Measurements from ENCODE around the gene CNDP2.

CNDP2 gene

GRCh38 chr18:74534981-74535649, 39.0 kb downstream of the CNDP2 start:
- Histone ChIP-seq H3K27ac (ENCODE audit: low read depth, low read length) (no peak overlapping the region), H3K27me3 (ENCODE audit: insufficient read depth, low read length) (peaks cover 74% of the 10 kb centered on the region), H3K4me3 (ENCODE audit: low read depth, low read length) (no peak overlapping the region), H3K36me3 (ENCODE audit: insufficient read depth, low read length) (no peaks in the 10 kb centered on the region), H3K79me2 (ENCODE audit: control insufficient read depth, insufficient read depth, low read length, unreplicated experiment) (no peaks in the 10 kb centered on the region), H2AFZ (ENCODE audit: low read length, unreplicated experiment) (no peak overlapping the region), H3K4me1 (ENCODE audit: control insufficient read depth, insufficient read depth, low read length, unreplicated experiment) (no peaks in the 10 kb centered on the region)

GRCh38 chr18:74539289-74539688, 43.1 kb downstream of the CNDP2 start:
- no peaks in the 10 kb centered on the region for H3K79me2 ChIP-seq (ENCODE audit: control insufficient read depth, insufficient read depth, low read length, unreplicated experiment)
- H3K4me1 ChIP-seq (ENCODE audit: control insufficient read depth, insufficient read depth, low read length, unreplicated experiment): no peaks in the 10 kb centered on the region
- H3K27ac ChIP-seq (ENCODE audit: low read depth, low read length): no peak overlapping the region
- no peak overlapping the region for H3K4me3 ChIP-seq (ENCODE audit: low read depth, low read length)
- no peaks in the 10 kb centered on the region for H3K36me3 ChIP-seq (ENCODE audit: insufficient read depth, low read length)
- no peak overlapping the region for H2AFZ ChIP-seq (ENCODE audit: low read length, unreplicated experiment)
- peaks cover 55% of the 10 kb centered on the region for H3K27me3 ChIP-seq (ENCODE audit: insufficient read depth, low read length)

- Histone ChIP-seq H2AFZ (ENCODE audit: low read length, unreplicated experiment) (no peak overlapping the region), H3K27ac (ENCODE audit: low read depth, low read length) (no peak overlapping the region), H3K4me3 (ENCODE audit: low read depth, low read length) (no peak overlapping the region), H3K36me3 (ENCODE audit: insufficient read depth, low read length) (no peaks in the 10 kb centered on the region), H3K79me2 (ENCODE audit: control insufficient read depth, insufficient read depth, low read length, unreplicated experiment) (no peaks in the 10 kb centered on the region), H3K27me3 (ENCODE audit: insufficient read depth, low read length) (peaks cover 43% of the 10 kb centered on the region), H3K4me1 (ENCODE audit: control insufficient read depth, insufficient read depth, low read length, unreplicated experiment) (no peaks in the 10 kb centered on the region)
These were observed 44.7 kb downstream of the CNDP2 start for GRCh38 chr18:74540652-74541421.

- no peak overlapping the region for H3K4me3 ChIP-seq (ENCODE audit: low read depth, low read length)
- no peak overlapping the region for H2AFZ ChIP-seq (ENCODE audit: low read length, unreplicated experiment)
- no peak overlapping the region for H3K27ac ChIP-seq (ENCODE audit: low read depth, low read length)
- peaks cover 38% of the 10 kb centered on the region for H3K27me3 ChIP-seq (ENCODE audit: insufficient read depth, low read length)
- H3K79me2 ChIP-seq (ENCODE audit: control insufficient read depth, insufficient read depth, low read length, unreplicated experiment): no peaks in the 10 kb centered on the region
- H3K36me3 ChIP-seq (ENCODE audit: insufficient read depth, low read length): no peaks in the 10 kb centered on the region
- peaks cover 7% of the 10 kb centered on the region for H3K4me1 ChIP-seq (ENCODE audit: control insufficient read depth, insufficient read depth, low read length, unreplicated experiment)
These were observed 45.8 kb downstream of the CNDP2 start for GRCh38 chr18:74541703-74542555.

- H3K79me2 ChIP-seq (ENCODE audit: control insufficient read depth, insufficient read depth, low read length, unreplicated experiment): no peaks in the 10 kb centered on the region
- peaks cover 14% of the 10 kb centered on the region for H3K4me1 ChIP-seq (ENCODE audit: control insufficient read depth, insufficient read depth, low read length, unreplicated experiment)
- H2AFZ ChIP-seq (ENCODE audit: low read length, unreplicated experiment): no peak overlapping the region
- no peak overlapping the region for H3K4me3 ChIP-seq (ENCODE audit: low read depth, low read length)
- H3K27me3 ChIP-seq (ENCODE audit: insufficient read depth, low read length): peaks cover 11% of the 10 kb centered on the region; the same call in 1 of the 2 replicates
- no peak overlapping the region for H3K27ac ChIP-seq (ENCODE audit: low read depth, low read length)
- H3K36me3 ChIP-seq (ENCODE audit: insufficient read depth, low read length): no peaks in the 10 kb centered on the region
These were observed 48.7 kb downstream of the CNDP2 start for GRCh38 chr18:74544898-74545297.

- Histone ChIP-seq H3K27ac (ENCODE audit: low read depth, low read length) (no peak overlapping the region), H3K27me3 (ENCODE audit: insufficient read depth, low read length) (peaks cover 4% of the 10 kb centered on the region; the same call in 1 of the 2 replicates), H3K36me3 (ENCODE audit: insufficient read depth, low read length) (no peaks in the 10 kb centered on the region), H3K79me2 (ENCODE audit: control insufficient read depth, insufficient read depth, low read length, unreplicated experiment) (no peaks in the 10 kb centered on the region), H2AFZ (ENCODE audit: low read length, unreplicated experiment) (no peak overlapping the region), H3K4me1 (ENCODE audit: control insufficient read depth, insufficient read depth, low read length, unreplicated experiment) (peaks cover 14% of the 10 kb centered on the region), H3K4me3 (ENCODE audit: low read depth, low read length) (no peak overlapping the region)
These were observed 49.8 kb downstream of the CNDP2 start for GRCh38 chr18:74546007-74546406.

- H3K27me3 ChIP-seq (ENCODE audit: insufficient read depth, low read length): no peaks in the 10 kb centered on the region
- peak overlapping the region; percentile 35; the same call in 1 of the 2 replicates for H3K4me3 ChIP-seq (ENCODE audit: low read depth, low read length)
- H3K4me1 ChIP-seq (ENCODE audit: control insufficient read depth, insufficient read depth, low read length, unreplicated experiment): peaks cover 14% of the 10 kb centered on the region
- H3K27ac ChIP-seq (ENCODE audit: low read depth, low read length): peak overlapping the region; percentile 25; the same call in 1 of the 2 replicates
- H3K79me2 ChIP-seq (ENCODE audit: control insufficient read depth, insufficient read depth, low read length, unreplicated experiment): no peaks in the 10 kb centered on the region
- no peaks in the 10 kb centered on the region for H3K36me3 ChIP-seq (ENCODE audit: insufficient read depth, low read length)
- H2AFZ ChIP-seq (ENCODE audit: low read length, unreplicated experiment): peak overlapping the region; percentile 68
These were observed 50.8 kb downstream of the CNDP2 start for GRCh38 chr18:74546751-74547530.

GRCh38 chr18:74547860-74548259, 51.7 kb downstream of the CNDP2 start:
- Histone ChIP-seq H3K4me3 (ENCODE audit: low read depth, low read length) (no peak overlapping the region), H2AFZ (ENCODE audit: low read length, unreplicated experiment) (no peak overlapping the region), H3K4me1 (ENCODE audit: control insufficient read depth, insufficient read depth, low read length, unreplicated experiment) (peaks cover 14% of the 10 kb centered on the region), H3K27ac (ENCODE audit: low read depth, low read length) (no peak overlapping the region), H3K27me3 (ENCODE audit: insufficient read depth, low read length) (peaks cover 6% of the 10 kb centered on the region), H3K79me2 (ENCODE audit: control insufficient read depth, insufficient read depth, low read length, unreplicated experiment) (no peaks in the 10 kb centered on the region), H3K36me3 (ENCODE audit: insufficient read depth, low read length) (no peaks in the 10 kb centered on the region)

- H3K36me3 ChIP-seq (ENCODE audit: insufficient read depth, low read length): no peaks in the 10 kb centered on the region
These were observed 53.5 kb downstream of the CNDP2 start for GRCh38 chr18:74549591-74550104.

GRCh38 chr18:74550886-74551285, 54.7 kb downstream of the CNDP2 start:
- Histone ChIP-seq H3K79me2 (ENCODE audit: control insufficient read depth, insufficient read depth, low read length, unreplicated experiment) (no peaks in the 10 kb centered on the region), H3K36me3 (ENCODE audit: insufficient read depth, low read length) (no peaks in the 10 kb centered on the region), H3K27ac (ENCODE audit: low read depth, low read length) (no peak overlapping the region), H3K27me3 (ENCODE audit: insufficient read depth, low read length) (peaks cover 37% of the 10 kb centered on the region), H3K4me3 (ENCODE audit: low read depth, low read length) (no peak overlapping the region), H3K4me1 (ENCODE audit: control insufficient read depth, insufficient read depth, low read length, unreplicated experiment) (peaks cover 14% of the 10 kb centered on the region), H2AFZ (ENCODE audit: low read length, unreplicated experiment) (no peak overlapping the region)

More at GRCh38 chr18:74549591-74550104, 53.5 kb downstream of the CNDP2 start:
- Histone ChIP-seq H3K27me3 (ENCODE audit: insufficient read depth, low read length) (peaks cover 24% of the 10 kb centered on the region), H3K4me3 (ENCODE audit: low read depth, low read length) (no peak overlapping the region), H2AFZ (ENCODE audit: low read length, unreplicated experiment) (no peak overlapping the region), H3K4me1 (ENCODE audit: control insufficient read depth, insufficient read depth, low read length, unreplicated experiment) (peaks cover 14% of the 10 kb centered on the region), H3K27ac (ENCODE audit: low read depth, low read length) (no peak overlapping the region), H3K79me2 (ENCODE audit: control insufficient read depth, insufficient read depth, low read length, unreplicated experiment) (no peaks in the 10 kb centered on the region)

All from ACC112 (cell line).